Lower lobe of right lung (tissue), 2 donors: ENCODE measurements around the gene LRP2. TPM values are rescaled to one million over a fixed set of nuclear protein-coding genes. Genes with fewer than 3 reads are reported as not detected.
"Not testable (repeated sequence)": the region's sequence is repeated elsewhere in the genome, so short reads cannot be mapped to it uniquely, and the experiment has no call there.

ENCODE experiments used
- ATAC-seq, 2 donors: fragments of 200-7000 bp; cut with Tn5 transposase; one replicate each; pipeline ENCODE4 v1.9.1; 2020 to 2022; ENCODE audit warnings: mild to moderate bottlenecking in 2 of 2, moderate library complexity in 2 of 2
- DNase-seq: peaks from one replicate; pipeline ENCODE4 v3.0.0-alpha.2; 2020
- H3K27ac ChIP-seq: fragments of 200-600 bp; one replicate; pipeline ENCODE4 v1.8.0; 2022
- H3K27me3 ChIP-seq: fragments of 200-600 bp; one replicate; pipeline ENCODE4 v1.8.0; 2022; ENCODE audit warnings: low read depth
- H3K36me3 ChIP-seq: fragments of 200-600 bp; one replicate; pipeline ENCODE4 v1.8.0; 2022; ENCODE audit warnings: mild to moderate bottlenecking
- H3K4me1 ChIP-seq: fragments of 200-600 bp; one replicate; pipeline ENCODE4 v1.8.0; 2022
- H3K4me3 ChIP-seq: fragments of 200-600 bp; one replicate; pipeline ENCODE4 v1.8.0; 2022; ENCODE audit warnings: mild to moderate bottlenecking
- H3K9me3 ChIP-seq: fragments of 200-600 bp; one replicate; pipeline ENCODE4 v1.8.0; 2022
- intact Hi-C: fragments of 100-400 bp; cut with DNase I; formaldehyde crosslinking; loops from one replicate; pipeline ENCODE4 v1.11.0; 2022
- long read RNA-seq: library from polyadenylated mRNA; unstranded; transcript quantifications from one replicate; pipeline ENCODE4 v2.0.0, GENCODE V29; 2021
- total RNA-seq: library from RNA; stranded (reverse); fragmentation: NEBNext Ultra II Directional; extraction: Animal tissue kit (Norgen Biotek cat#: 25700); gene quantifications from one replicate; pipeline ENCODE4 v1.2.1, GENCODE V29; 2021
- TF ChIP-seq, protein P1 (sequence below): fragments of 200-600 bp; IDR thresholded peaks from one replicate; pipeline ENCODE4 v1.8.0; 2022; ENCODE audit warnings: antibody characterized with exemption, mild to moderate bottlenecking
- donor health status: DM: no; HTN: yes; CAD: no; lungs with severe emphysema.

Gene LRP2
- 47.8 TPM for total RNA-seq
- long read RNA-seq, partial matches to known transcripts, result 6 of 10 reads
- long read RNA-seq, other reads (novel, unspliced or antisense), result 4 of 10 reads

GRCh38 chr2:169362118-169362893 lies at the start of gene LRP2:
TSS of gene LRP2 (minus strand) at chr2:169362534. CDS start at chr2:169362399, 135 bp downstream.
- DNase-seq, result peak; percentile 63
- intact Hi-C loops, result no loop called here
- H3K27ac ChIP-seq, result no peak within 1 kb of the TSS
- TF ChIP-seq, protein P1, sequence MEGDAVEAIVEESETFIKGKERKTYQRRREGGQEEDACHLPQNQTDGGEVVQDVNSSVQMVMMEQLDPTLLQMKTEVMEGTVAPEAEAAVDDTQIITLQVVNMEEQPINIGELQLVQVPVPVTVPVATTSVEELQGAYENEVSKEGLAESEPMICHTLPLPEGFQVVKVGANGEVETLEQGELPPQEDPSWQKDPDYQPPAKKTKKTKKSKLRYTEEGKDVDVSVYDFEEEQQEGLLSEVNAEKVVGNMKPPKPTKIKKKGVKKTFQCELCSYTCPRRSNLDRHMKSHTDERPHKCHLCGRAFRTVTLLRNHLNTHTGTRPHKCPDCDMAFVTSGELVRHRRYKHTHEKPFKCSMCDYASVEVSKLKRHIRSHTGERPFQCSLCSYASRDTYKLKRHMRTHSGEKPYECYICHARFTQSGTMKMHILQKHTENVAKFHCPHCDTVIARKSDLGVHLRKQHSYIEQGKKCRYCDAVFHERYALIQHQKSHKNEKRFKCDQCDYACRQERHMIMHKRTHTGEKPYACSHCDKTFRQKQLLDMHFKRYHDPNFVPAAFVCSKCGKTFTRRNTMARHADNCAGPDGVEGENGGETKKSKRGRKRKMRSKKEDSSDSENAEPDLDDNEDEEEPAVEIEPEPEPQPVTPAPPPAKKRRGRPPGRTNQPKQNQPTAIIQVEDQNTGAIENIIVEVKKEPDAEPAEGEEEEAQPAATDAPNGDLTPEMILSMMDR, result no peak
- H3K4me3 ChIP-seq, result peak within 1 kb of the TSS; percentile 63
- H3K4me1 ChIP-seq, result peaks cover 35% of the 10 kb centered on the region
- peak; percentile 53 to 56 for ATAC-seq
- H3K27me3 ChIP-seq, result peaks cover 33% of the 10 kb centered on the region
- no peaks in the 10 kb centered on the region for H3K9me3 ChIP-seq
- no peaks in the 10 kb centered on the region for H3K36me3 ChIP-seq

DNA sequence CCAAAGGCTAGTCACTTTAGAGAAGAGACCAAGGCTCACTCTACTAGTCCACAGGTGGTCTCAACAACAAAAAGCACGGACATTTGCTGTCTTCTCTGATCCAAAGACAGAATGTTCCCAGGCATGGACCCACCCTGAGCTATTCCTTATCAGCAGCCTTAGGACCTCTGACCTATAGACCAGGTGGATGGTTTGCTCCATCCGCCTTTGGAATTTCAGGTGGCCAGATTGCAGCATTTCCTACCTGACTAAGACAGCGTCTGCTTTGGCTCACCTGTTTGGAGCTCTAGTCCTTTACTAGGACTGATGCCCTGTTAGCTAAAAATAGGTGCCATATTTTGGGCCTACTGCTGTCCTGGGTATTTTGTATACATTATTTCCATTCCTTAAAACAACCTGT lies 44.6 kb upstream of the LRP2 start:
- Histone ChIP-seq H3K27ac (no peak overlapping the region), H3K27me3 (no peaks in the 10 kb centered on the region), H3K9me3 (no peaks in the 10 kb centered on the region), H3K4me1 (no peaks in the 10 kb centered on the region), H3K36me3 (no peaks in the 10 kb centered on the region), H3K4me3 (no peak overlapping the region)
- intact Hi-C loops, result no loop called here
- DNase-seq (no peak), ATAC-seq (no peak)
- TF ChIP-seq, protein P1, result no peak

- H3K27ac ChIP-seq, intact Hi-C loops, H3K36me3 ChIP-seq, H3K9me3 ChIP-seq, DNase-seq, ATAC-seq, H3K4me3 ChIP-seq, H3K4me1 ChIP-seq, H3K27me3 ChIP-seq: not testable (repeated sequence)
Observed at GRCh38 chr2:169399491-169399890, 37.2 kb upstream of the LRP2 start.

DNA sequence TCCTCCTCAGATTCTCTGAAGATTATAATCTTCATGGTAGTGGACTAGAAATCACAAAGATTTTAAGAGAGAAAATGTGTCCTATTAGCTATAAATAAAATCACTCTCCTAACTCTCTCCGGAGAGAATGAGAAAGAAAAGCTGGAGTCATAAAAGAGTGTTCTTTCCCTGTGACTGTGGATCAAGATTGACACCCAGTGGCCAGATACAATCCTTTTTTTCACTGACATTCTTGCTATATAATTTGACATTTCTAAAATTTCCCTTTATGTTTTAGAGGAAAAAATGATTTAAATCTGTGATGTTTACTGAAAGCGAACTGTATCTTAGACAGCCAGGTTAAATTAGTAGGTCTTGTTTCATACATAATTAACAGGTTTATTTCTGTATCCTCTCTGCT lies 35.4 kb upstream of the LRP2 start:
- H3K4me1 ChIP-seq, result no peaks in the 10 kb centered on the region
- no peak overlapping the region for H3K27ac ChIP-seq
- DNase-seq (no peak), ATAC-seq (no peak)
- no peaks in the 10 kb centered on the region for H3K36me3 ChIP-seq
- no peak overlapping the region for H3K4me3 ChIP-seq
- H3K27me3 ChIP-seq, result no peaks in the 10 kb centered on the region
- intact Hi-C loops, result no loop called here
- no peaks in the 10 kb centered on the region for H3K9me3 ChIP-seq
- TF ChIP-seq, protein P1, result peak; percentile 23

- ATAC-seq, result no peak
- Histone ChIP-seq H3K27ac (no peak overlapping the region), H3K4me1 (no peaks in the 10 kb centered on the region), H3K9me3 (no peaks in the 10 kb centered on the region), H3K36me3 (no peaks in the 10 kb centered on the region), H3K4me3 (no peak overlapping the region), H3K27me3 (no peaks in the 10 kb centered on the region)
- intact Hi-C loops, result no loop called here
- no peak for DNase-seq
- TF ChIP-seq, protein P1, result no peak
Observed at GRCh38 chr2:169395821-169396374, 33.6 kb upstream of the LRP2 start.

DNA sequence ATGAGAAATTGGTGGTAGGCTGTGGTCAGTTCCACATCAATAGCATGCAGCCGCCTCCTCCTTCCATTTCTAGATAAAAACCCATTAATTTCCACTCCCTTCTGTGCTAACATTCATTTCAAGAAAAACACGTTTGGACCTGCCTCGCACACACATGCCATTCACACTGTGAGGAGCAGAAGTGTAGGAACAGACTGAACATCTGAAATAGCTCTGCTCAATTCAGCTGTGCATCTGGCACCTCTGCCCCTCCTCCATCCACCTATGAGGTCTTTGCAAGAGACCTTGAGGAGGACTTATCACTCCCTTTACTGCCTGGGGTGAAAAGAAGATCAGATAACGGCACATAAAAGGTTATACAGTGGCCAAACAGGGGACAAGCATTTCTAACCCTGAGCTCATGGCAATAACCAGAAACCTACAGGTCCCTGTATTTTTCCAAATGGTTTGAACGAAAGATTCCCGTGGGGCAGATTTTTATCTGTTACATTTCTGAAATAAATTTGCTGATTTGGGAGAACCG lies 30.8 kb upstream of the LRP2 start:
- H3K27ac ChIP-seq, result no peak overlapping the region

More for the DNA sequence above, 30.8 kb upstream of the LRP2 start:
- Histone ChIP-seq H3K27me3 (no peaks in the 10 kb centered on the region), H3K4me1 (no peaks in the 10 kb centered on the region), H3K4me3 (no peak overlapping the region), H3K36me3 (no peaks in the 10 kb centered on the region), H3K9me3 (no peaks in the 10 kb centered on the region)
- DNase-seq (no peak), ATAC-seq (no peak)
- intact Hi-C loops, result no loop called here
- TF ChIP-seq, protein P1, result no peak
